Measurements from ENCODE around the gene GTF2I.
"Not testable (repeated sequence)": the region's sequence is repeated elsewhere in the genome, so short reads cannot be mapped to it uniquely, and the experiment has no call there.

Gene GTF2I

GRCh38 chr7:74718336-74718735 lies 60.8 kb downstream of the GTF2I start:
- no peak for DNase-seq

- DNase-seq = no peak
Measured at GRCh38 chr7:74722153-74722552, 64.6 kb downstream of the GTF2I start.

- no peak for DNase-seq
Measured at GRCh38 chr7:74725840-74726239, 68.3 kb downstream of the GTF2I start.

- no peak for DNase-seq
Measured at GRCh38 chr7:74726309-74727101, 69.0 kb downstream of the GTF2I start.

GRCh38 chr7:74728686-74729085 lies 71.2 kb downstream of the GTF2I start:
- not testable (repeated sequence) for DNase-seq

GRCh38 chr7:74730186-74730585 lies 72.7 kb downstream of the GTF2I start:
- DNase-seq = not testable (repeated sequence)

- not testable (repeated sequence) for DNase-seq
Measured at GRCh38 chr7:74739974-74740703, 82.6 kb downstream of the GTF2I start.

GRCh38 chr7:74743936-74744557 lies 86.5 kb downstream of the GTF2I start:
- not testable (repeated sequence) for DNase-seq

GRCh38 chr7:74753921-74754482 lies 96.5 kb downstream of the GTF2I start:
- DNase-seq = not testable (repeated sequence)

GRCh38 chr7:74756673-74757072 lies 99.2 kb downstream of the GTF2I start:
- not testable (repeated sequence) for DNase-seq

- not testable (repeated sequence) for DNase-seq
Measured at GRCh38 chr7:74758268-74758667, 100.8 kb downstream of the GTF2I start.

GRCh38 chr7:74758982-74759381 lies 101.5 kb downstream of the GTF2I start:
- DNase-seq = not testable (repeated sequence)

- DNase-seq = not testable (repeated sequence)
Measured at GRCh38 chr7:74765205-74765918, 107.8 kb downstream of the GTF2I start.

GRCh38 chr7:74766509-74766908 lies 109.0 kb downstream of the GTF2I start:
- not testable (repeated sequence) for DNase-seq

GRCh38 chr7:74766991-74767390 lies 109.5 kb downstream of the GTF2I start:
- not testable (repeated sequence) for DNase-seq

- DNase-seq = not testable (repeated sequence)
Measured at GRCh38 chr7:74770062-74770461, 112.5 kb downstream of the GTF2I start.

- not testable (repeated sequence) for DNase-seq
Measured at GRCh38 chr7:74772093-74772492, 114.6 kb downstream of the GTF2I start.

GRCh38 chr7:74773760-74774750 lies 116.5 kb downstream of the GTF2I start, which contains the start of gene NCF1:
Gene NCF1 (plus strand): TSS chr7:74774011. CDS start chr7:74774032, 21 bp downstream.
- DNase-seq = not testable (repeated sequence)

GRCh38 chr7:74775111-74775510 lies 117.6 kb downstream of the GTF2I start:
- not testable (repeated sequence) for DNase-seq

- not testable (repeated sequence) for DNase-seq
Measured at GRCh38 chr7:74779053-74779452, 121.5 kb downstream of the GTF2I start.

GRCh38 chr7:74781746-74782145 lies 124.2 kb downstream of the GTF2I start:
- not testable (repeated sequence) for DNase-seq

All from hematopoietic multipotent progenitor cell treated with erythropoietin and hydrocortisone succinate and interleukin-3 and kit ligand, for 6 days (in vitro differentiated cells).